Fibroblast of pulmonary artery (primary cell): ENCODE measurements around the gene LDLRAD4.

Experiments
- DNase-seq: peaks from one replicate; pipeline ENCODE4 v3.0.0-alpha.2; 2010; ENCODE audit warnings: low read depth
- H3K4me3 ChIP-seq: replicated peaks from 2 replicates; pipeline ENCODE4 v1.5.1; 2011; ENCODE audit warnings: low read depth, mild to moderate bottlenecking, control low read depth, low read length, moderate library complexity
- CTCF ChIP-seq: IDR thresholded peaks from 2 replicates; pipeline ENCODE4 v1.5.1; 2011; ENCODE audit warnings: mild to moderate bottlenecking, control low read depth, low read length, inconsistent platforms; ENCODE audit errors: missing control alignments

The LDLRAD4 gene

GRCh38 chr18:13480571-13481255 lies 262.2 kb downstream of the LDLRAD4 start:
- no peak overlapping the region for H3K4me3 ChIP-seq
- DNase-seq, result no peak
- no peak for TF ChIP-seq CTCF

- H3K4me3 ChIP-seq, result no peak overlapping the region
- no peak for TF ChIP-seq CTCF
- DNase-seq, result no peak
Observed at GRCh38 chr18:13481331-13481730, 262.8 kb downstream of the LDLRAD4 start.

DNA sequence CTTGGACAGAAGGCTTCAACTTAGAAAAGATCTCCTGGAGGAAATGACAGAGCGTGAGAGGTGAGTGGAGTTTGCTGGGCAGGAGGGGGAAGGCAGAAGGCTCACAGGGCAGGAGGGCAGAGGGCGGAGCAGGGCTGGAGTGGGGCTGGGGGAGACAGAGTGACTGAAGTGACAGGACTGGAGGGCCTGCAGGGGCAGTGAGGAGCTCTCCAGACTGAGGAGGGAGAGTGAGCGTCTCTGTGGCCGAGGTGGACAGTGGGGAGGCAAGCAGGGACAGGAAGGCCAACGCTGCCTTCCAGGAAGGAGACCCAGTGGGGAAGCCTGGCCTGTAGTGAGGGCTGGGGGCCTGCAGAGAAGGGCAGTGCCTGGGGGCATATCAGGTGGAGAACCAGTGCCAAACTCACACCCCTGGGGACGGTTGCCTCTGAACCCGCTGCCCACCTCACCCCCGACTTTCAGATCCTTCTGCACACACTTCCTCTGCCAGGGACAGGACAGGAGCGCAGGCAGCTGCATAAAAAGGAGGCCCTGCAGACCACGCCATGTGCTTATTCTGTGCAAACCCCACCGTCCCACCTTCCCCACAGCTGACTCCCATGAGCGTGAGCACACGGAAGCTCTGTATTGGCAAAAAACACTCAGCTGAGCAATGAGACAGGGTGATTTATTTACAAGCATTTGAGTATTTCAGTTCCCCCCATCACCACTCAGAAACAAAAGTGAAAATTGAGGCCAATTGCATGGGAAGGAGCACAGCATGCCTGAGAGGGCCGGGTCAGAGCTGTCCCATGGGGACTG lies 263.5 kb downstream of the LDLRAD4 start:
- TF ChIP-seq CTCF, result no peak
- no peak overlapping the region for H3K4me3 ChIP-seq
- no peak for DNase-seq

- DNase-seq, result no peak
- H3K4me3 ChIP-seq, result no peak overlapping the region
- TF ChIP-seq CTCF, result no peak
Observed at GRCh38 chr18:13482618-13482945, 264.0 kb downstream of the LDLRAD4 start.

GRCh38 chr18:13483316-13484270 lies 265.0 kb downstream of the LDLRAD4 start:
- TF ChIP-seq CTCF, result no peak
- DNase-seq, result no peak
- no peak overlapping the region for H3K4me3 ChIP-seq

DNA sequence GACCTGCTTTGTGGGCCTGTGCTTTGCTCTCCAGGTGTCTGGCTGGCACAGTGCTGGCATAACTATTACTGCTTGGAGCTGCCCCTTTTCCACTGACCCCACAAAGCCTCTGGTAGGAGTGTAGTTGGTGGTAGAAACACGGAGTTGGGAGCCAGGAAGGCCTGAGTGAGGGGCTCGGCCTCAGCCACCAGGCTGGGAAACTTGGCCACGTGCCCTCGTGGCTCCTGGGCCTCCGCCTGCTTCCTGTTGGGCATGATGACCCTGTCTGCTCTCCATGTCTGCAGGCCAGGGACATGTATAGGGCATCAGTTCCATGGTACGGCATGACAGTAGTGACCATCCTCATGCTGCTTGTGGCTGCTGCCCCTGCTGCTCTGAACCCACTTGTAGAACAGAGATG lies 266.6 kb downstream of the LDLRAD4 start:
- DNase-seq, result no peak
- H3K4me3 ChIP-seq, result no peak overlapping the region
- TF ChIP-seq CTCF, result no peak
